ENCODE results near the gene SNTG2. TPM values are rescaled to one million over a fixed set of nuclear protein-coding genes. Genes with fewer than 3 reads are reported as not detected.

SNTG2 gene
- total and polyA plus RNA-seq, 2 experiments from 2014 or later, result 0.66 to 1.0 TPM

DNA sequence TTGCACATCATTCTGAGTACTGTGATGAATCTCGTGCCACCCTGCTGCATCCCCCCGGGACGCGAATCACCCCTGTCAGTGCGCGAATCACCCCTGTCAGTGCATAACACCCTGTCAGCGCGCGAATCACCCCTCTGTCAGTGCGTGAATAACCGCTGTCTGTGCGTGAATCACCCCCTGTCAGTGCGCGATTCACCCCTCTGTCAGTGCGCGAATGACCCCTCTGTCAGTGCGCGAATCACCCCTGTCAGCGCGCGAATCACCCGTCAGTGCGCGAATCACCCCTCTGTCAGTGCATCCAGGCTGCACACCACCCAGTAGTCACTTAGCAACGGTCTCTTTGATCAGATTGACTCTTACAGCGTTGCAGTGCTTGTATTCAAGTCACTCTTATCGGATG lies 328.2 kb downstream of the SNTG2 start:
- Histone ChIP-seq H3K27ac (no peak overlapping the region), H3K4me1 (ENCODE audit: low read depth) (no peaks in the 10 kb centered on the region), H3K9me3 (ENCODE audit: low read depth) (no peaks in the 10 kb centered on the region), H3K4me3 (no peak overlapping the region), H3K36me3 (no peaks in the 10 kb centered on the region), H3K27me3 (no peaks in the 10 kb centered on the region)
- TF ChIP-seq, protein P1, sequence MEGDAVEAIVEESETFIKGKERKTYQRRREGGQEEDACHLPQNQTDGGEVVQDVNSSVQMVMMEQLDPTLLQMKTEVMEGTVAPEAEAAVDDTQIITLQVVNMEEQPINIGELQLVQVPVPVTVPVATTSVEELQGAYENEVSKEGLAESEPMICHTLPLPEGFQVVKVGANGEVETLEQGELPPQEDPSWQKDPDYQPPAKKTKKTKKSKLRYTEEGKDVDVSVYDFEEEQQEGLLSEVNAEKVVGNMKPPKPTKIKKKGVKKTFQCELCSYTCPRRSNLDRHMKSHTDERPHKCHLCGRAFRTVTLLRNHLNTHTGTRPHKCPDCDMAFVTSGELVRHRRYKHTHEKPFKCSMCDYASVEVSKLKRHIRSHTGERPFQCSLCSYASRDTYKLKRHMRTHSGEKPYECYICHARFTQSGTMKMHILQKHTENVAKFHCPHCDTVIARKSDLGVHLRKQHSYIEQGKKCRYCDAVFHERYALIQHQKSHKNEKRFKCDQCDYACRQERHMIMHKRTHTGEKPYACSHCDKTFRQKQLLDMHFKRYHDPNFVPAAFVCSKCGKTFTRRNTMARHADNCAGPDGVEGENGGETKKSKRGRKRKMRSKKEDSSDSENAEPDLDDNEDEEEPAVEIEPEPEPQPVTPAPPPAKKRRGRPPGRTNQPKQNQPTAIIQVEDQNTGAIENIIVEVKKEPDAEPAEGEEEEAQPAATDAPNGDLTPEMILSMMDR (IDR thresholded peaks at IDR 0.05; ENCODE audit: low read depth, low read length), result no peak
- DNase-seq (ENCODE audit: low read depth in 1 of 2, low spot score in 1 of 2), result no peak

DNA sequence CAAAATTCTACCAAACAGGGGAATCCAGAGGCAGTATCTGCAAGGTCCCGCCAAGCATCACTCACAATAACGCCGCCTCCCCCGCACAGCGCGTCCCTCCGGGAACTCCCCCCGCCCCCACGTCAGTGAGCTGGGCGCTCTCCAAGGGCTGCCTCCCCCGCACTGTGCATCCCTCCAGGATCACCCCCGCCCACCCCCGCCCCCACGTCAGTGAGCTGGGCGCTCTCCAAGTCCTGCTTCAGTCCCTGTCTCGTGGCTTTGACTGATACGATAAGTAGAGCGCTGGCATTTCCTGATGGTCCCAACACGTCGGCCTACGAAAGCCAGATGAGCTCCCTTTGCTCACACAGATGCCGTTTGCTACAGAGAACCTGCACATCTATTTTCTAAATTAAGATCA lies 331.9 kb downstream of the SNTG2 start:
- H3K4me1 ChIP-seq (ENCODE audit: low read depth), result no peaks in the 10 kb centered on the region
- H3K36me3 ChIP-seq, result no peaks in the 10 kb centered on the region
- H3K27me3 ChIP-seq, result no peaks in the 10 kb centered on the region

DNA sequence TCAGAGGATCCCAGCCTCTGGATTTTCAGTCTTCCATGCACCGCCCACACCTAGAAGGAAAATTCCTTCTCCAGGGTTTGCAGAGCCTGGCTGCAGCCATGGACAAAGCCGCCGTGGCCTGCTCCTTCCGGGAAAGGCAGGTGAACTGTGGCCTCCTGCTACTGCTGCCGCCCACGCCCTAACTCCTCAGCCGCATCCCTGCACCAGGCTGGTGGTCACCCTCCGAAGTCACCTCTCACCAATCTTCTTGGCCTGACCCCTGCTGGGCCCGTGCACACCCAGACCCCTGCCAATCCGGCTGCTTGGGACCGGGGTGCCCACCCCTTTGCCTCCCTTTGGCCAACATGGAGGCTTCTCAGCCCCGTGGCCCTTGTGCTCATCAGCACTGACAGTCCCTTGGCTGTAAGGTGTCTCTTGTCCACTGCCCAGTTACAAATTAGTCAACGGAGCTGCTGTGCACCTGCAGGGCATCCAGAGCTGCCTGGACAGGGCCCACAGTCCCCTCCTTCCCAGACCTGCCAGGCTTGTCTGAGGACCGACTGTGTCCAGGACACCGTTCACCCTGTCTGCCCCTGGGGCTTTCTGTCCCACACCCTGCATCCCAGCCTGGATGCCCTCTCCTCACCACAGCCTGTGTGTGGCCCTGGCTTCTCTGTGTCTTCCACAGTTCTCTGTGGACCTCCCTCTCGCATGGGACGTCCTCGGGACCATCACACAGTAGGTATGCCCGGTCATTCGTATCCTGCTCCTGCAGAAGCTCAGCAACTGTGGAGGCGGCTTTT lies 332.6 kb downstream of the SNTG2 start:
- TF ChIP-seq, protein P1 (IDR thresholded peaks at IDR 0.05; ENCODE audit: low read depth, low read length), result no peak
- Histone ChIP-seq H3K36me3 (no peaks in the 10 kb centered on the region), H3K4me1 (ENCODE audit: low read depth) (no peaks in the 10 kb centered on the region), H3K27me3 (no peaks in the 10 kb centered on the region), H3K4me3 (no peak overlapping the region), H3K27ac (no peak overlapping the region), H3K9me3 (ENCODE audit: low read depth) (no peaks in the 10 kb centered on the region)
- DNase-seq (ENCODE audit: low read depth in 1 of 2, low spot score in 1 of 2), result no peak

More for the DNA sequence above, 331.9 kb downstream of the SNTG2 start:
- no peaks in the 10 kb centered on the region for H3K9me3 ChIP-seq (ENCODE audit: low read depth)
- TF ChIP-seq, protein P1 (IDR thresholded peaks at IDR 0.05; ENCODE audit: low read depth, low read length), result no peak
- peak; percentile 14 to 71 for DNase-seq (ENCODE audit: low read depth in 1 of 2, low spot score in 1 of 2)
- no peak overlapping the region for H3K27ac ChIP-seq
- no peak overlapping the region for H3K4me3 ChIP-seq

DNA sequence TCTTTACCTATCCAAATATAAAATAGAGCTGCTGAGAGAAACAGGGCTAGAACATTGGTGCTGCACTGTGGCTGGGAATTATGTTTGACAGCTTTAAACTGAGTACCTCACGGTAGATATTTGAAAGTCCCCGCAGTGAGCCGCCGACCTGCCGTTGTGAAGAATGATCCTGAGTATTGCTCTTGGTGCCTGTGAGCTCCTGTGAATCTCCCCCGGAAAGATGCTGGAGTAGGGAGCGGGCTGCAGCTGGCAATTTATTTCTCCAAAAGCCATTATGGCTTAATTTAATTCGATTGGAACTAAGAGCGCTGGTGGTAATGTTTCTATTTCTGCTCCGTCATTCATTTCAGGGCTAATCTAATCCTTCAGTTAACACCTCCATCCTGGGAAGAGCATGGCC lies 333.2 kb downstream of the SNTG2 start:
- Histone ChIP-seq H3K27ac (no peak overlapping the region), H3K9me3 (ENCODE audit: low read depth) (no peaks in the 10 kb centered on the region), H3K4me3 (no peak overlapping the region), H3K36me3 (no peaks in the 10 kb centered on the region), H3K4me1 (ENCODE audit: low read depth) (no peaks in the 10 kb centered on the region), H3K27me3 (no peaks in the 10 kb centered on the region)
- TF ChIP-seq, protein P1 (IDR thresholded peaks at IDR 0.05; ENCODE audit: low read depth, low read length), result no peak
- no peak for DNase-seq (ENCODE audit: low read depth in 1 of 2, low spot score in 1 of 2)

DNA sequence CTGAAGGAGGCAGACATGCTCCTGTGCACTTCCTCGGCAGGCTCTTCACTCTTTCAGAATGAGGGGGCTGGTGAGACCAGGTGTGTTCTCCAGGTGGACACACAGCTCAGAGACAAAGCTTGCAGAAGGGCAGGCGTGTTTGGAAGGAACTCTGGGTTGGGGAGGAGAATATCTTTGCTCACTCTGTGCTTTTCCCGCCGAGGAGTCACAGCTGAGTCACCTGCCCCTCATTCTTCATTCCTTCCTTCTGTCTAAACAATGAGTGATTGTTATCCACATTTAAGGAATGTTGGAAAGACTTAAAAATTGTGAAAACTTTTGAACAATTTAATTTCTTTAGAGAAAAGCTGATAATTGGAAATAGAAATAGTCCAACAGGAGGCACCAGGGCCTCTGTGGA lies 336.3 kb downstream of the SNTG2 start:
- no peaks in the 10 kb centered on the region for H3K9me3 ChIP-seq (ENCODE audit: low read depth)
- H3K4me3 ChIP-seq, result no peak overlapping the region
- H3K4me1 ChIP-seq (ENCODE audit: low read depth), result no peaks in the 10 kb centered on the region
- TF ChIP-seq, protein P1 (IDR thresholded peaks at IDR 0.05; ENCODE audit: low read depth, low read length), result no peak
- no peak for DNase-seq (ENCODE audit: low read depth in 1 of 2, low spot score in 1 of 2)
- no peak overlapping the region for H3K27ac ChIP-seq
- no peaks in the 10 kb centered on the region for H3K27me3 ChIP-seq
- H3K36me3 ChIP-seq, result no peaks in the 10 kb centered on the region

Data from cardiac muscle cell (in vitro differentiated cells and primary cell).